Measurements from ENCODE around the gene MKX. TPM values are rescaled to one million over a fixed set of nuclear protein-coding genes. Genes with fewer than 3 reads are reported as not detected.

MKX gene
- total RNA-seq, 2 donors from 2014 or later, result 10.1 to 10.5 TPM

GRCh38 chr10:27628621-27629020 is 117.0 kb downstream of the MKX start:
- Histone ChIP-seq H3K27me3 (replicated peaks; ENCODE audit: insufficient read depth) (no peaks in the 10 kb centered on the region), H3K9me3 (no peaks in the 10 kb centered on the region), H3K27ac (no peak overlapping the region), H3K4me3 (no peak overlapping the region), H3K36me3 (no peaks in the 10 kb centered on the region), H3K4me1 (replicated peaks) (no peaks in the 10 kb centered on the region)
- no peak for DNase-seq (ENCODE audit: low spot score)
- 90% methylated on average over 5 of the region's 5 CpGs for WGBS
- TF ChIP-seq CTCF (IDR thresholded peaks at IDR 0.05) (no peak), POLR2A (IDR thresholded peaks at IDR 0.05) (no peak), POLR2AphosphoS5 (IDR thresholded peaks at IDR 0.05) (no peak)
- intact Hi-C loops (cut with DNase I), result no loop called here

DNA sequence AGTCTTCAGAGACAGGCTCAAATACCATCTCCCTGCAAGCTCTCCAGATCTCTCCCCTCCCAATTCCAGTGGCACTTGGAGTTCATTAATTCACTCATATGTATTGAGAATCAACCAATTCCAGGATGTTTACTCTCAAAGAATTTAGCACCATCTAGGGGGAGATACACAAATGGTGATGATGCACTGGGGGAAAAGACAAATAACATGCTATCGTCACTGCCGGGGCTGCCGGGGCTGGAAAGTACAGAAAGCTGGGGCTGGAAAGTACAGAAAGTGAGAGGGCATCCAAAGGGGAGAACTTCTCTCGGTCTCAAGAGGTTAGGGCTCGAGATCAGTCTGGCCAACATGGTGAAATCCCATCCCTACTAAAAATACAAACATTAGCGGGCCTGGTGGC is 118.7 kb downstream of the MKX start:
- WGBS, result 82% methylated on average over 6 of the region's 6 CpGs
- TF ChIP-seq POLR2AphosphoS5 (IDR thresholded peaks at IDR 0.05), result no peak
- TF ChIP-seq CTCF (IDR thresholded peaks at IDR 0.05), result no peak
- TF ChIP-seq POLR2A (IDR thresholded peaks at IDR 0.05), result no peak
- Histone ChIP-seq H3K9me3 (no peaks in the 10 kb centered on the region), H3K27ac (no peak overlapping the region), H3K4me1 (replicated peaks) (no peaks in the 10 kb centered on the region), H3K27me3 (replicated peaks; ENCODE audit: insufficient read depth) (no peaks in the 10 kb centered on the region), H3K4me3 (no peak overlapping the region), H3K36me3 (no peaks in the 10 kb centered on the region)
- no peak for DNase-seq (ENCODE audit: low spot score)
- intact Hi-C loops (cut with DNase I), result no loop called here

DNA sequence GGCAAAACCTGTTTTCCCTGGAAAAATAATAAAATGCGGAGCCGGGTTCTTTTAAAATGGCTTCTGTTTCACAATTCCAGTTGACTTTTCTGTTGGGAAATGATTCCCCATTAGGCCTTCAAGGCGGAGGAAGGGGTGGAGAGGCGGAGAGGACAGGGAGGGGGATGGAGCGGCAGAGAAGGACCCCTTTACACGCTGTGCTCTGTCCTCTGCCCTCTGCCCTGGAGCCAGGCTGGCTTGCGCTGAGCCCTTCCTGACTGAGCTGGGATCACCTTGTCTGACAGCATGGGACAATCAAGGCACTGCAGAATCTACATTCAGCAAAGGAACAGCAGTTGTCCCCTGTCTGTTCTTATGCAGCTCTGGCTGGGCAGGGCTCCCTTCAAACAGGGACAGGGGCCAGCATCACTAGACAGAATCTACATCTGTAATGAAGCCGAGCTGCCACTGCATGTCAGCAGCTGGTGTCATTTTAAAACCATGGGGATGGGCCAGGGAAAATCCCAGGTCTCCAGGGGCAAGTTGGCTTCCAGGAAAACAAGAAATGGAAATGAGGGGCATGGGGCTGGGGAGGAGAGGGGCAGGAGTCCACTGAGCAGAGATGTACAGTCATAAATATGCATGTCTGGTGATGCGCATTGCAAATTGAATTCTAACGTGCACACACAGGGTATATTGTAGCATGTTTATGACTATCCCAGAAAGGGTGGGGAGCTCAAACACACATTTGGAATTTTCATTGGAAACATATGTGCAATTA is 120.0 kb downstream of the MKX start:
- Histone ChIP-seq H3K9me3 (no peaks in the 10 kb centered on the region), H3K36me3 (no peaks in the 10 kb centered on the region), H3K4me1 (replicated peaks) (no peaks in the 10 kb centered on the region), H3K27me3 (replicated peaks; ENCODE audit: insufficient read depth) (no peaks in the 10 kb centered on the region), H3K27ac (no peak overlapping the region), H3K4me3 (no peak overlapping the region)
- intact Hi-C loops (cut with DNase I), result no loop called here
- no peak for DNase-seq (ENCODE audit: low spot score)
- WGBS, result 67% methylated on average over 10 of the region's 10 CpGs
- no peak for TF ChIP-seq POLR2A (IDR thresholded peaks at IDR 0.05)
- TF ChIP-seq CTCF (IDR thresholded peaks at IDR 0.05), result no peak
- no peak for TF ChIP-seq POLR2AphosphoS5 (IDR thresholded peaks at IDR 0.05)

- no peak for TF ChIP-seq POLR2A (IDR thresholded peaks at IDR 0.05)
- no peak for TF ChIP-seq POLR2AphosphoS5 (IDR thresholded peaks at IDR 0.05)
- no peak for TF ChIP-seq CTCF (IDR thresholded peaks at IDR 0.05)
- DNase-seq (ENCODE audit: low spot score), result no peak
- 84% methylated on average over 9 of the region's 9 CpGs for WGBS
- Histone ChIP-seq H3K4me1 (replicated peaks) (no peaks in the 10 kb centered on the region), H3K27ac (no peak overlapping the region), H3K9me3 (no peaks in the 10 kb centered on the region), H3K36me3 (no peaks in the 10 kb centered on the region), H3K4me3 (no peak overlapping the region), H3K27me3 (replicated peaks; ENCODE audit: insufficient read depth) (no peaks in the 10 kb centered on the region)
- intact Hi-C loops (cut with DNase I), result no loop called here
These were observed 120.7 kb downstream of the MKX start for GRCh38 chr10:27624941-27625340.

Small RNA genes within 50 kb of the gene (small RNA-seq; reads per million reads assigned to genes)
- 0 reads per million in 2 donors for gene RN7SKP132

Other genes with a start within 250 kb of the MKX start
- 10 to 100 TPM; 53.5 to 62.6 TPM for gene RAB18, start 241.5 kb downstream of the MKX start, total RNA-seq